CD8-positive, alpha-beta memory T cell (primary cell): ENCODE measurements around the gene SIT1. TPM values are rescaled to one million over a fixed set of nuclear protein-coding genes. Genes with fewer than 3 reads are reported as not detected.
A peak's percentile ranks its signal among the peaks of the same experiment; 100 is the strongest.
"Not testable (repeated sequence)": the region's sequence is repeated elsewhere in the genome, so short reads cannot be mapped to it uniquely, and the experiment has no call there.

Experiments
- CTCF ChIA-PET: fragments of 350-600 bp; sonication (Branson Sonifier 250); formaldehyde crosslinking; loops from one replicate; lab custom pipeline; 2021; ENCODE audit warnings: antibody characterized with exemption; lab: Charles Lee
- POLR2A ChIA-PET: fragments of 350-600 bp; sonication (Branson Sonifier 250); formaldehyde crosslinking; loops from one replicate; lab custom pipeline; 2021; ENCODE audit warnings: antibody characterized with exemption; lab: Charles Lee
- DNase-seq, 5 donors: peaks; one replicate each; pipeline versions ENCODE4 v3.0.0 to v3.0.0-alpha.2; 2020 to 2022; ENCODE audit warnings: mixed read lengths in 1 of 5
- H3K27ac ChIP-seq: one replicate; pipeline ENCODE4 v1.7.0; 2013; ENCODE audit warnings: low read depth, mild to moderate bottlenecking, low read length, moderate library complexity
- H3K27me3 ChIP-seq: 2 replicates; pipeline ENCODE4 v1.7.0; 2013; ENCODE audit warnings: low read length, mild to moderate bottlenecking; ENCODE audit not compliant: insufficient read depth, poor library complexity, severe bottlenecking
- H3K36me3 ChIP-seq: 2 replicates; pipeline ENCODE4 v1.7.0; 2013; ENCODE audit warnings: mild to moderate bottlenecking, low read length, moderate library complexity; ENCODE audit not compliant: insufficient read depth
- H3K4me1 ChIP-seq: 2 replicates; pipeline ENCODE4 v1.7.0; 2013; ENCODE audit warnings: mild to moderate bottlenecking, low read length, moderate library complexity; ENCODE audit not compliant: insufficient read depth
- H3K4me3 ChIP-seq: 2 replicates; pipeline ENCODE4 v1.7.0; 2013; ENCODE audit warnings: mild to moderate bottlenecking, low read length
- H3K9me3 ChIP-seq: 2 replicates; pipeline ENCODE4 v1.7.0; 2013; ENCODE audit warnings: mild to moderate bottlenecking, low read length
- H3K27ac Mint-ChIP-seq, 8 donors: one replicate each; pipeline ENCODE4 v1.8.0; 2020 to 2021; ENCODE audit warnings: mixed read lengths in 8 of 8, mild to moderate bottlenecking in 6 of 8, inconsistent platforms in 3 of 8, moderate library complexity in 3 of 8
- H3K27me3 Mint-ChIP-seq, 2 donors: one replicate each; pipeline ENCODE4 v1.8.0; 2020 to 2021; ENCODE audit warnings: mixed read lengths in 2 of 2, mild to moderate bottlenecking in 1 of 2, moderate library complexity in 1 of 2
- H3K36me3 Mint-ChIP-seq, 3 donors: one replicate each; pipeline ENCODE4 v1.8.0; 2020 to 2021; ENCODE audit warnings: mixed read lengths in 3 of 3, inconsistent platforms in 1 of 3, mild to moderate bottlenecking in 1 of 3
- H3K4me1 Mint-ChIP-seq, 3 donors: one replicate each; pipeline ENCODE4 v1.8.0; 2020 to 2021; ENCODE audit warnings: mixed read lengths in 3 of 3, inconsistent platforms in 1 of 3, mild to moderate bottlenecking in 1 of 3
- H3K4me3 Mint-ChIP-seq, 7 donors: one replicate each; pipeline ENCODE4 v1.8.0; 2020 to 2021; ENCODE audit warnings: mixed read lengths in 7 of 7, mild to moderate bottlenecking in 6 of 7, moderate library complexity in 4 of 7, inconsistent platforms in 2 of 7
- H3K9me3 Mint-ChIP-seq, 5 donors: one replicate each; pipeline ENCODE4 v1.8.0; 2020 to 2022; ENCODE audit warnings: mixed read lengths in 5 of 5, mild to moderate bottlenecking in 3 of 5, moderate library complexity in 2 of 5, inconsistent platforms in 1 of 5
- polyA plus RNA-seq: library from polyadenylated mRNA; unstranded; fragments of 300-500 nt; fragmentation: Illumina TruSeq; gene quantifications from one replicate; pipeline ENCODE4 v1.2.3, GENCODE V29; 2021
- total RNA-seq, 2 experiments: library from RNA; stranded (reverse); gene quantifications; one replicate each; pipeline ENCODE4 v1.2.3, GENCODE V29; 2021

Gene SIT1
- total and polyA plus RNA-seq, 3 experiments from 2014 or later = 43.1 to 196 (median 43.1) TPM

- no peak overlapping the region for H3K4me3 Mint-ChIP-seq
- Histone ChIP-seq H3K27me3 (no peaks in the 10 kb centered on the region), H3K4me1 (peaks cover 53% of the 10 kb centered on the region), H3K4me3 (no peak overlapping the region), H3K9me3 (no peaks in the 10 kb centered on the region), H3K27ac (no peak overlapping the region), H3K36me3 (no peaks in the 10 kb centered on the region)
- peaks cover 0 to 13% (median under 1%) of the 10 kb centered on the region in 3 donors for H3K36me3 Mint-ChIP-seq
- peaks cover 57 to 78% (median 60%) of the 10 kb centered on the region in 3 donors for H3K4me1 Mint-ChIP-seq
- CTCF ChIA-PET = no interaction called here
- H3K27ac Mint-ChIP-seq = peak overlapping the region in 6 of 8 donors; percentile 23 to 93 (median 60)
- DNase-seq = no peak
- POLR2A ChIA-PET = no interaction called here
- H3K9me3 Mint-ChIP-seq = peaks cover 0 to 3% (median 2%) of the 10 kb centered on the region in 5 donors
- peaks cover 2 to 3% of the 10 kb centered on the region in 2 donors for H3K27me3 Mint-ChIP-seq
These were observed 2.1 kb upstream of the SIT1 start for GRCh38 chr9:35652829-35653209.

GRCh38 chr9:35651956-35652828, 1.5 kb upstream of the SIT1 start:
- CTCF ChIA-PET = interaction anchor here (1.0 to 14.3 kb wide), 3 partner anchors 38 to 48 kb away, joined by 3 to 200 read pairs (median 23); partner anchors contain the start of gene CD72
- Histone ChIP-seq H3K27ac (no peak overlapping the region), H3K4me3 (no peak overlapping the region), H3K4me1 (peaks cover 56% of the 10 kb centered on the region), H3K27me3 (no peaks in the 10 kb centered on the region), H3K9me3 (no peaks in the 10 kb centered on the region), H3K36me3 (no peaks in the 10 kb centered on the region)
- POLR2A ChIA-PET = no interaction called here
- no peaks in the 10 kb centered on the region for H3K27me3 Mint-ChIP-seq
- DNase-seq = no peak
- peak overlapping the region; percentile 58 to 99 (median 90) for H3K27ac Mint-ChIP-seq
- no peaks in the 10 kb centered on the region for H3K9me3 Mint-ChIP-seq
- H3K4me3 Mint-ChIP-seq = peak overlapping the region; percentile 61 to 98 (median 91)
- peaks cover 0 to 11% (median 0%) of the 10 kb centered on the region in 3 donors for H3K36me3 Mint-ChIP-seq
- H3K4me1 Mint-ChIP-seq = peaks cover 57 to 78% (median 60%) of the 10 kb centered on the region in 3 donors

- no peaks in the 10 kb centered on the region for H3K9me3 ChIP-seq
- H3K36me3 Mint-ChIP-seq = peaks cover 0 to 17% (median under 1%) of the 10 kb centered on the region in 3 donors
- peak overlapping the region; percentile 58 to 99 (median 94) for H3K27ac Mint-ChIP-seq
- H3K4me1 Mint-ChIP-seq = peaks cover 56 to 80% (median 62%) of the 10 kb centered on the region in 3 donors
- H3K36me3 ChIP-seq = no peaks in the 10 kb centered on the region
- H3K27me3 ChIP-seq = no peaks in the 10 kb centered on the region
- no peaks in the 10 kb centered on the region for H3K9me3 Mint-ChIP-seq
- peak overlapping the region; percentile 70 for H3K27ac ChIP-seq
- peak in 4 of 5 donors; percentile 27 to 70 (median 50) for DNase-seq
- H3K27me3 Mint-ChIP-seq = no peaks in the 10 kb centered on the region
- peak overlapping the region; percentile 91 to 98 (median 96) for H3K4me3 Mint-ChIP-seq
- H3K4me3 ChIP-seq = peak overlapping the region; percentile 97
- POLR2A ChIA-PET = interaction anchor here (0.6 to 5.2 kb wide), 9 partner anchors 9 to 82 kb away, joined by 3 to 44 read pairs (median 4); partner anchors contain the start of genes CCDC107, CREB3 and TLN1
- H3K4me1 ChIP-seq = peaks cover 62% of the 10 kb centered on the region
- CTCF ChIA-PET = interaction anchor here (1.2 to 14.3 kb wide), 10 partner anchors 9 to 107 kb away, joined by 3 to 200 read pairs (median 4); partner anchors contain the start of genes CCDC107, CD72, CREB3 and GBA2
These were observed 1.0 kb downstream of the SIT1 start for GRCh38 chr9:35649431-35650340.

- H3K4me3 ChIP-seq = peak overlapping the region; percentile 93
- Mint-ChIP-seq H3K4me1 (peaks cover 58 to 75% (median 67%) of the 10 kb centered on the region in 3 donors), H3K4me3 (peak overlapping the region; percentile 91 to 98 (median 94))
These were observed 4.0 kb downstream of the SIT1 start for GRCh38 chr9:35646533-35647265.

GRCh38 chr9:35646153-35646532, 4.6 kb downstream of the SIT1 start:
- peaks cover 49% of the 10 kb centered on the region for H3K4me1 ChIP-seq
- peaks cover under 1 to 29% (median 3%) of the 10 kb centered on the region in 3 donors for H3K36me3 Mint-ChIP-seq
- H3K27me3 Mint-ChIP-seq = no peaks in the 10 kb centered on the region

More at GRCh38 chr9:35646533-35647265, 4.0 kb downstream of the SIT1 start:
- Histone ChIP-seq H3K4me1 (peaks cover 54% of the 10 kb centered on the region), H3K27me3 (no peaks in the 10 kb centered on the region), H3K9me3 (no peaks in the 10 kb centered on the region), H3K36me3 (no peaks in the 10 kb centered on the region), H3K27ac (peak overlapping the region; percentile 85)
- ChIA-PET POLR2A (interaction anchor here (0.5 to 5.2 kb wide), 18 partner anchors 10 to 1009 kb away, joined by 3 to 53 read pairs (median 4); partner anchors contain the start of genes CCDC107, CREB3, GBA2 and RGP1), CTCF (interaction anchor here (0.8 to 14.3 kb wide), 24 partner anchors 8 to 165 kb away, joined by 3 to 200 read pairs (median 8); partner anchors contain the start of genes ARHGEF39, CCDC107, CD72 and CREB3)
- H3K27ac Mint-ChIP-seq = peak overlapping the region; percentile 87 to 99 (median 98)
- peak; percentile 87 to 93 (median 90) for DNase-seq
- H3K27me3 Mint-ChIP-seq = no peaks in the 10 kb centered on the region
- H3K36me3 Mint-ChIP-seq = peaks cover 0 to 26% (median 3%) of the 10 kb centered on the region in 3 donors
- H3K9me3 Mint-ChIP-seq = no peaks in the 10 kb centered on the region

GRCh38 chr9:35645736-35646135, 5.0 kb downstream of the SIT1 start:
- peaks cover 3 to 31% (median 4%) of the 10 kb centered on the region in 3 donors for H3K36me3 Mint-ChIP-seq
- H3K4me1 Mint-ChIP-seq = peaks cover 54 to 74% (median 57%) of the 10 kb centered on the region in 3 donors
- H3K9me3 Mint-ChIP-seq, DNase-seq, H3K27me3 Mint-ChIP-seq, H3K27me3 ChIP-seq, H3K9me3 ChIP-seq, H3K36me3 ChIP-seq: not testable (repeated sequence)
- Histone ChIP-seq H3K27ac (peak overlapping the region; percentile 85), H3K4me3 (peak overlapping the region; percentile 93), H3K4me1 (peaks cover 45% of the 10 kb centered on the region)
- CTCF ChIA-PET = interaction anchor here (0.9 to 14.3 kb wide), 16 partner anchors 13 to 111 kb away, joined by 3 to 200 read pairs (median 10); partner anchors contain the start of genes ARHGEF39, CCDC107, CD72 and CREB3
- peak overlapping the region; percentile 63 to 99 (median 97) for H3K27ac Mint-ChIP-seq
- peak overlapping the region; percentile 91 to 98 (median 94) for H3K4me3 Mint-ChIP-seq
- POLR2A ChIA-PET = interaction anchor here (0.7 to 5.2 kb wide), 8 partner anchors 11 to 990 kb away, joined by 3 to 53 read pairs (median 10); partner anchors contain the start of genes CCDC107, CREB3, RMRP and TLN1

More at GRCh38 chr9:35646153-35646532, 4.6 kb downstream of the SIT1 start:
- peak overlapping the region; percentile 93 for H3K4me3 ChIP-seq
- Mint-ChIP-seq H3K27ac (peak overlapping the region; percentile 87 to 99 (median 98)), H3K9me3 (no peaks in the 10 kb centered on the region), H3K4me3 (peak overlapping the region; percentile 91 to 98 (median 94)), H3K4me1 (peaks cover 55 to 74% (median 61%) of the 10 kb centered on the region in 3 donors)
- no peaks in the 10 kb centered on the region for H3K36me3 ChIP-seq
- CTCF ChIA-PET = interaction anchor here (0.9 to 14.3 kb wide), 19 partner anchors 12 to 110 kb away, joined by 3 to 200 read pairs (median 8); partner anchors contain the start of genes ARHGEF39, CCDC107, CD72 and CREB3
- no peaks in the 10 kb centered on the region for H3K9me3 ChIP-seq
- peak overlapping the region; percentile 85 for H3K27ac ChIP-seq
- H3K27me3 ChIP-seq = no peaks in the 10 kb centered on the region
- POLR2A ChIA-PET = interaction anchor here (0.7 to 5.2 kb wide), 11 partner anchors 11 to 990 kb away, joined by 3 to 53 read pairs (median 6); partner anchors contain the start of genes CCDC107, CREB3, RMRP and TLN1
- peak in 1 of 5 donors; percentile 3 for DNase-seq
